NCI-H345 treated with DMSO at 0.1 percent for 48 hours (cell line): ENCODE data around the gene CUL9.

Experiments used
- DNase-seq: peaks from one replicate; lab custom pipeline; 2025; ENCODE audit not compliant: unreplicated experiment; lab: John Stamatoyannopoulos, UW

CUL9 gene

GRCh38 chr6:43269273-43270007, 87.4 kb downstream of the CUL9 start:
- no peak for DNase-seq

GRCh38 chr6:43271103-43271815, 89.3 kb downstream of the CUL9 start:
- DNase-seq: no peak

GRCh38 chr6:43271944-43272343, 89.9 kb downstream of the CUL9 start:
- DNase-seq: no peak

- DNase-seq: no peak
These were observed 91.7 kb downstream of the CUL9 start for GRCh38 chr6:43273707-43274106.
